Measurements from ENCODE around the gene C1orf174.

- TF ChIP-seq TAF1 (IDR thresholded peaks at IDR 0.05; ENCODE audit: borderline replicate concordance, low read depth, low read length) = no peak
- TF ChIP-seq POLR2A (IDR thresholded peaks at IDR 0.05; ENCODE audit: low read depth, low read length) = no peak
- no peak for TF ChIP-seq POLR2AphosphoS5 (IDR thresholded peaks at IDR 0.05; ENCODE audit: low read depth, low read length)
Measured at GRCh38 chr1:3902111-3902511, 2.0 kb upstream of the C1orf174 start.
